IMR-90 (cell line): ENCODE results near the gene CA11. TPM values are rescaled to one million over a fixed set of nuclear protein-coding genes. Genes with fewer than 3 reads are reported as not detected.

Source experiments
- ATAC-seq: fragments of 200-7000 bp; cut with Tn5 transposase; 2 replicates; pipeline ENCODE4 v1.9.1; 2020; ENCODE audit warnings: low read depth, mild to moderate bottlenecking, moderate library complexity
- BruUV-seq: library from RNA; stranded (reverse); fragments of 400-500 nt; replicated peaks from 2 replicates; lab custom pipeline; 2021; lab: Mats Ljungman, UMichigan
- CTCF ChIA-PET: fragments of 300-600 bp; formaldehyde crosslinking; extraction: SDS; loops from one replicate; lab custom pipeline; 2021; ENCODE audit warnings: antibody characterized with exemption; lab: Yijun Ruan, JAX
- POLR2A ChIA-PET: fragments of 300-600 bp; sonication (Branson Sonifier 250); formaldehyde crosslinking; loops from one replicate; lab custom pipeline; 2022; ENCODE audit warnings: antibody characterized with exemption; ENCODE audit not compliant: unreplicated experiment; lab: Charles Lee
- DNase-seq: peaks from one replicate; pipeline ENCODE4 v3.0.0; 2013
- H2AFZ ChIP-seq: replicated peaks from 2 replicates; pipeline ENCODE3; 2013; ENCODE audit warnings: low read length, mild to moderate bottlenecking; ENCODE audit not compliant: poor library complexity
- H2AK5ac ChIP-seq: 2 replicates; pipeline ENCODE4 v1.6.1; 2013; ENCODE audit warnings: low read depth, low read length, inconsistent platforms
- H2AK9ac ChIP-seq: replicated peaks from 2 replicates; pipeline ENCODE3; 2013; ENCODE audit warnings: mild to moderate bottlenecking, low read depth, low read length, moderate library complexity; ENCODE audit not compliant: poor library complexity
- H2BK120ac ChIP-seq: 2 replicates; pipeline ENCODE4 v1.6.1; 2013; ENCODE audit warnings: low read depth, low read length, inconsistent platforms
- H2BK15ac ChIP-seq: 3 replicates; pipeline ENCODE4 v1.6.1; 2013; ENCODE audit warnings: low read depth, low read length, inconsistent platforms
- H2BK20ac ChIP-seq: 2 replicates; pipeline ENCODE4 v1.6.1; 2013; ENCODE audit warnings: low read depth, mild to moderate bottlenecking, inconsistent platforms, low read length, moderate library complexity
- H2BK5ac ChIP-seq: 2 replicates; pipeline ENCODE4 v1.6.1; 2013; ENCODE audit warnings: mild to moderate bottlenecking, low read depth, low read length, inconsistent platforms; ENCODE audit not compliant: poor library complexity, severe bottlenecking
- H3K14ac ChIP-seq: replicated peaks from 2 replicates; pipeline ENCODE4 v1.6.1; 2013; ENCODE audit warnings: low read depth, low read length, inconsistent platforms
- H3K18ac ChIP-seq: 2 replicates; pipeline ENCODE4 v1.6.1; 2013; ENCODE audit warnings: low read depth, low read length, control low read depth
- H3K23ac ChIP-seq: 2 replicates; pipeline ENCODE4 v1.6.1; 2013; ENCODE audit warnings: low read depth, low read length, inconsistent platforms
- H3K27ac ChIP-seq: 2 replicates; pipeline ENCODE4 v1.5.1; 2013; ENCODE audit warnings: mild to moderate bottlenecking, control low read depth, low read length; ENCODE audit not compliant: insufficient read depth
- H3K27me3 ChIP-seq: 2 replicates; pipeline ENCODE4 v1.6.1; 2013; ENCODE audit warnings: low read length; ENCODE audit not compliant: control insufficient read depth, insufficient read depth
- H3K36me3 ChIP-seq: 2 replicates; pipeline ENCODE4 v1.6.1; 2013; ENCODE audit warnings: low read length, mixed read lengths; ENCODE audit not compliant: control insufficient read depth, insufficient read depth
- H3K4ac ChIP-seq: 2 replicates; pipeline ENCODE4 v1.6.1; 2013; ENCODE audit warnings: low read depth, low read length, inconsistent platforms
- H3K4me1 ChIP-seq: 2 replicates; pipeline ENCODE4 v1.6.1; 2013; ENCODE audit warnings: low read length, mixed read lengths; ENCODE audit not compliant: control insufficient read depth, insufficient read depth
- H3K4me2 ChIP-seq: 2 replicates; pipeline ENCODE4 v1.6.1; 2013; ENCODE audit warnings: low read depth, mild to moderate bottlenecking, control low read depth, low read length, moderate library complexity
- H3K4me3 ChIP-seq: 2 replicates; pipeline ENCODE4 v1.5.1; 2013; ENCODE audit warnings: low read depth, mild to moderate bottlenecking, control low read depth, low read length, moderate library complexity; ENCODE audit not compliant: insufficient read depth
- H3K56ac ChIP-seq: 2 replicates; pipeline ENCODE4 v1.6.1; 2013; ENCODE audit warnings: low read length, inconsistent platforms; ENCODE audit not compliant: insufficient read depth; ENCODE audit errors: extremely low read depth
- H3K79me1 ChIP-seq, 2 experiments: 2 replicates each; pipeline ENCODE4 v1.6.1; 2013; ENCODE audit warnings: low read length in 2 of 2, inconsistent platforms in 1 of 2, low read depth in 1 of 2
- H3K9ac ChIP-seq: 2 replicates; pipeline ENCODE4 v1.6.1; 2013; ENCODE audit warnings: low read depth, low read length, control low read depth
- H3K9me1 ChIP-seq: 2 replicates; pipeline ENCODE4 v1.6.1; 2013; ENCODE audit warnings: low read length, inconsistent platforms; ENCODE audit not compliant: insufficient read depth
- H3K9me3 ChIP-seq: 2 replicates; pipeline ENCODE4 v1.6.1; 2013; ENCODE audit warnings: low read length; ENCODE audit not compliant: control insufficient read depth, insufficient read depth
- H4K20me1 ChIP-seq: 2 replicates; pipeline ENCODE4 v1.6.1; 2013; ENCODE audit warnings: low read length, inconsistent platforms; ENCODE audit not compliant: insufficient read depth
- H4K5ac ChIP-seq: 2 replicates; pipeline ENCODE4 v1.6.1; 2013; ENCODE audit warnings: mild to moderate bottlenecking, low read depth, low read length, control low read depth
- H4K8ac ChIP-seq, 2 experiments: 2 replicates each; pipeline ENCODE4 v1.6.1; 2013; ENCODE audit warnings: low read depth in 2 of 2, low read length in 2 of 2, control low read depth in 1 of 2, inconsistent platforms in 1 of 2
- H4K91ac ChIP-seq: 2 replicates; pipeline ENCODE4 v1.6.1; 2013; ENCODE audit warnings: low read depth, low read length, inconsistent platforms; ENCODE audit not compliant: insufficient read depth
- BHLHE40 ChIP-seq: fragments of 150-350 bp; IDR thresholded peaks from 2 replicates; pipeline ENCODE4 v1.6.1; 2016; ENCODE audit warnings: mild to moderate bottlenecking, low read depth, low read length
- CEBPB ChIP-seq: IDR thresholded peaks from 2 replicates; pipeline ENCODE4 v1.6.1; 2012; ENCODE audit warnings: low read depth, low read length, improper control_type of control experiment
- FOS ChIP-seq: fragments of 150-350 bp; IDR thresholded peaks from 2 replicates; pipeline ENCODE4 v1.6.1; 2016; ENCODE audit warnings: low read depth, low read length
- RAD21 ChIP-seq: IDR thresholded peaks from 2 replicates; pipeline ENCODE4 v1.6.1; 2012; ENCODE audit warnings: low read length, improper control_type of control experiment
- WGBS, 2 experiments: methylation state at CpG; one replicate each; pipeline versions ENCODE4 v1.1.5 to v1.1.7; 2013; ENCODE audit warnings: missing lambda C conversion rate in 2 of 2; ENCODE audit not compliant: insufficient read length in 1 of 2; ENCODE audit errors: extremely low coverage in 2 of 2; 5-methylcytosine and 5-hydroxymethylcytosine counted together
- dilution Hi-C: fragments of 300-500 bp; cut with HindIII; formaldehyde crosslinking; loops from one replicate; pipeline ENCODE4 v1.14.3; 2018; ENCODE audit warnings: low sequenced_read_pairs; ENCODE audit not compliant: unreplicated experiment
- in situ Hi-C: fragments of 300-500 bp; cut with MboI; formaldehyde crosslinking; loops from 3 replicates; pipeline ENCODE4 v1.14.3; 2019; ENCODE audit warnings: low sequenced_read_pairs, inconsistent platforms, mixed read lengths
- intact Hi-C: fragments of 100-400 bp; cut with micrococcal nuclease; formaldehyde crosslinking; loops from 2 replicates; pipeline ENCODE4 v1.10.0; 2022
- polyA plus RNA-seq, 3 experiments: library from polyadenylated mRNA; depleted of rRNA; stranded (reverse); fragments of >200 nt; gene quantifications; 2 replicates each; pipeline ENCODE4 v1.2.3, GENCODE V29; 2012; ENCODE audit warnings: low replicate concordance in 1 of 3
- total RNA-seq: library from RNA; depleted of rRNA; stranded (reverse); fragments of >200 nt; gene quantifications from 2 replicates; pipeline ENCODE4 v1.2.3, GENCODE V29; 2012

The CA11 gene
- total and polyA plus RNA-seq, 2 of the 4 experiments (the other 2 are of a cell fraction): 1.3 to 2.9 TPM

- no peak for DNase-seq
- Histone ChIP-seq H3K56ac (no peak overlapping the region), H4K5ac (no peak overlapping the region), H3K9me1 (peaks cover 10% of the 10 kb centered on the region), H3K4ac (no peak overlapping the region), H2BK5ac (no peak overlapping the region), H3K79me1 (peaks cover 0 to 9% of the 10 kb centered on the region in 2 experiments; a peak in 2 of 4 replicates), H2BK15ac (no peak overlapping the region), H4K8ac (no peak overlapping the region), H3K14ac (no peak overlapping the region), H2AK5ac (peak overlapping the region; percentile 73; the same call in 1 of the 2 replicates), H2BK120ac (no peak overlapping the region), H3K27ac (no peak overlapping the region), H2AFZ (peak overlapping the region; percentile 68), H3K36me3 (no peaks in the 10 kb centered on the region), H3K23ac (no peak overlapping the region), H4K20me1 (peaks cover 4% of the 10 kb centered on the region; the same call in 1 of the 2 replicates), H2BK20ac (no peak overlapping the region), H3K4me3 (no peak overlapping the region), H3K4me1 (peaks cover 9% of the 10 kb centered on the region), H3K18ac (no peak overlapping the region), H4K91ac (no peak overlapping the region), H3K9ac (no peak overlapping the region), H3K27me3 (no peaks in the 10 kb centered on the region), H3K4me2 (no peak overlapping the region), H2AK9ac (no peak overlapping the region), H3K9me3 (no peaks in the 10 kb centered on the region)
- ChIA-PET CTCF (no interaction called here), POLR2A (no interaction called here)
- dilution Hi-C loops (no loop called here), intact Hi-C loops (loop anchor here (10.0 kb wide), 1 partner anchor 325 kb away; the partner anchor contains the start of gene FTL), in situ Hi-C loops (loop anchor here (10.0 kb wide), 2 partner anchors 195 to 325 kb away; partner anchors contain the start of genes FTL and HSD17B14)
- WGBS, 2 experiments: 68% methylated on average over 10 of the region's 33 CpGs; no CpG with 5 or more reads in 1 of the 2 experiments
- ATAC-seq: no peak
- no peak for TF ChIP-seq FOS
- TF ChIP-seq RAD21: no peak
- TF ChIP-seq BHLHE40: no peak
- no peak for TF ChIP-seq CEBPB
- no TSS peak for BruUV-seq
These were observed 6.3 kb downstream of the CA11 start for GRCh38 chr19:48639483-48640375.
